Measurements from ENCODE around the gene TSR1. TPM values are rescaled to one million over a fixed set of nuclear protein-coding genes. Genes with fewer than 3 reads are reported as not detected.

The TSR1 gene
- total and polyA plus RNA-seq, 10 donors: 8.2 to 30.4 (median 19.6) TPM

GRCh38 chr17:2364763-2365116, 28.5 kb upstream of the TSR1 start:
- Histone ChIP-seq H3K27ac (no peak overlapping the region), H3K27me3 (replicated peaks in 1 of 7) (no peaks in the 10 kb centered on the region), H3K9me3 (no peaks in the 10 kb centered on the region), H3K4me1 (peaks cover 0 to 19% (median 0%) of the 10 kb centered on the region in 6 donors), H3K4me3 (no peak overlapping the region), H3K36me3 (peaks cover 0 to 90% (median 46%) of the 10 kb centered on the region in 6 donors)
- DNase-seq: no peak
- WGBS, 5 donors: 83 to 93% (median 90%) methylated on average over 6 to 12 of the region's 12 CpGs
- TF ChIP-seq POLR2AphosphoS5 (IDR thresholded peaks at IDR 0.05) (no peak), POLR2A (IDR thresholded peaks at IDR 0.05) (no peak), CTCF (IDR thresholded peaks at IDR 0.05 in 8 of 11, conservative IDR thresholded peaks at IDR 0.05 in 3 of 11) (no peak)
- intact Hi-C loops (cut with DNase I; ENCODE audit: low total_unique reads): loop anchor here (10.0 kb wide), 1 partner anchor 50 kb away; no protein-coding TSS in a partner anchor

- intact Hi-C loops (cut with DNase I; ENCODE audit: low total_unique reads): loop anchor here (10.0 kb wide), 1 partner anchor 51 kb away; no protein-coding TSS in a partner anchor
- no peak overlapping the region for H3K4me3 ChIP-seq
- TF ChIP-seq POLR2AphosphoS5 (IDR thresholded peaks at IDR 0.05): no peak
- no peak for TF ChIP-seq POLR2A (IDR thresholded peaks at IDR 0.05)
- H3K4me1 ChIP-seq: peaks cover 0 to 13% (median 0%) of the 10 kb centered on the region in 6 donors
- peaks cover 0 to 95% (median 46%) of the 10 kb centered on the region in 6 donors for H3K36me3 ChIP-seq
- H3K9me3 ChIP-seq: no peaks in the 10 kb centered on the region
- 84 to 92% (median 86%) methylated on average over 19 to 26 of the region's 26 CpGs for WGBS, 5 donors
- no peaks in the 10 kb centered on the region for H3K27me3 ChIP-seq (replicated peaks in 1 of 7)
- H3K27ac ChIP-seq: no peak overlapping the region
- DNase-seq: no peak
These were observed 27.9 kb upstream of the TSR1 start for GRCh38 chr17:2363851-2364762.

- H3K9me3 ChIP-seq: no peaks in the 10 kb centered on the region
- intact Hi-C loops (cut with DNase I; ENCODE audit: low total_unique reads): loop anchor here (10.0 kb wide), 1 partner anchor 51 kb away; no protein-coding TSS in a partner anchor
- peaks cover 0 to 94% (median 46%) of the 10 kb centered on the region in 6 donors for H3K36me3 ChIP-seq
- no peak overlapping the region for H3K27ac ChIP-seq
- H3K4me1 ChIP-seq: peaks cover 0 to 5% (median 0%) of the 10 kb centered on the region in 6 donors
- no peak overlapping the region for H3K4me3 ChIP-seq
- no peak for DNase-seq
- WGBS, 5 donors: 94 to 97% (median 96%) methylated on average over 7 to 21 of the region's 21 CpGs
- H3K27me3 ChIP-seq (replicated peaks in 1 of 7): no peaks in the 10 kb centered on the region
- TF ChIP-seq CTCF (IDR thresholded peaks at IDR 0.05 in 8 of 11, conservative IDR thresholded peaks at IDR 0.05 in 3 of 11) (no peak), POLR2A (IDR thresholded peaks at IDR 0.05) (no peak), POLR2AphosphoS5 (IDR thresholded peaks at IDR 0.05) (no peak)
These were observed 27.1 kb upstream of the TSR1 start for GRCh38 chr17:2363318-2363717.

GRCh38 chr17:2362881-2363280, 26.6 kb upstream of the TSR1 start:
- Histone ChIP-seq H3K4me1 (peaks cover 0 to 4% (median 0%) of the 10 kb centered on the region in 6 donors), H3K9me3 (no peaks in the 10 kb centered on the region), H3K4me3 (no peak overlapping the region), H3K27me3 (replicated peaks in 1 of 7) (no peaks in the 10 kb centered on the region), H3K36me3 (peaks cover 0 to 93% (median 46%) of the 10 kb centered on the region in 6 donors), H3K27ac (no peak overlapping the region)
- 96 to 99% (median 96%) methylated on average over 10 to 14 of the region's 14 CpGs for WGBS, 5 donors
- no peak for DNase-seq
- intact Hi-C loops (cut with DNase I; ENCODE audit: low total_unique reads): loop anchor here (10.0 kb wide), 1 partner anchor 52 kb away; no protein-coding TSS in a partner anchor
- no peak for TF ChIP-seq CTCF (IDR thresholded peaks at IDR 0.05 in 8 of 11, conservative IDR thresholded peaks at IDR 0.05 in 3 of 11)
- TF ChIP-seq POLR2A (IDR thresholded peaks at IDR 0.05): no peak
- no peak for TF ChIP-seq POLR2AphosphoS5 (IDR thresholded peaks at IDR 0.05)

Measured in spleen (tissue), 11 donors.